PC-9 (cell line): ENCODE data around the gene VILL. TPM values are rescaled to one million over a fixed set of nuclear protein-coding genes. Genes with fewer than 3 reads are reported as not detected.

Source experiments
- BruUV-seq: library from RNA; stranded (reverse); fragments of 400-500 nt; replicated peaks from 2 replicates; lab custom pipeline; 2021; lab: Mats Ljungman, UMichigan
- CTCF ChIA-PET: fragments of 300-600 bp; sonication (Branson Sonifier 250); formaldehyde crosslinking; loops from one replicate; lab custom pipeline; 2022; ENCODE audit warnings: antibody characterized with exemption; lab: Charles Lee
- POLR2A ChIA-PET: fragments of 300-600 bp; sonication (Branson Sonifier 250); formaldehyde crosslinking; loops from one replicate; lab custom pipeline; 2022; ENCODE audit warnings: antibody characterized with exemption; ENCODE audit not compliant: unreplicated experiment; lab: Charles Lee
- DNase-seq, 2 experiments: peaks; one replicate each; pipeline versions ENCODE4 v3.0.0 to v3.0.0-alpha.2; 2015 to 2022; ENCODE audit warnings: mixed read lengths in 1 of 2
- H2AFZ ChIP-seq: fragments of 200-600 bp; sonication (generic); 2 replicates; pipeline ENCODE4 v1.8.1; 2017; ENCODE audit warnings: antibody characterized with exemption
- H3F3A ChIP-seq: fragments of 200-600 bp; sonication (generic); 2 replicates; pipeline ENCODE4 v1.8.1; 2017; ENCODE audit warnings: antibody characterized with exemption, mild to moderate bottlenecking, low read depth; ENCODE audit not compliant: insufficient read depth
- H3K27ac ChIP-seq: fragments of 200-600 bp; sonication (generic); 2 replicates; pipeline ENCODE4 v1.6.1; 2016; ENCODE audit warnings: mixed run types
- H3K27me3 ChIP-seq: fragments of 200-600 bp; sonication (generic); 2 replicates; pipeline ENCODE4 v1.6.1; 2016; ENCODE audit warnings: low read depth, mixed run types; ENCODE audit not compliant: insufficient read depth
- H3K36me3 ChIP-seq: fragments of 200-600 bp; sonication (generic); 2 replicates; pipeline ENCODE4 v1.6.1; 2016; ENCODE audit warnings: low read depth, mixed run types
- H3K4me1 ChIP-seq: fragments of 200-600 bp; sonication (generic); replicated peaks from 2 replicates; pipeline ENCODE4 v1.6.1; 2016; ENCODE audit warnings: mixed run types; ENCODE audit not compliant: insufficient read depth
- H3K4me2 ChIP-seq: fragments of 200-600 bp; sonication (generic); 2 replicates; pipeline ENCODE4 v1.6.1; 2017; ENCODE audit warnings: mixed run types
- H3K4me3 ChIP-seq: fragments of 200-600 bp; sonication (generic); 2 replicates; pipeline ENCODE4 v1.6.1; 2016; ENCODE audit warnings: mixed run types
- H3K79me2 ChIP-seq: fragments of 200-600 bp; sonication (generic); 2 replicates; pipeline ENCODE4 v1.6.1; 2017; ENCODE audit warnings: low read depth, mixed run types
- H3K9me2 ChIP-seq: fragments of 200-600 bp; sonication (generic); 2 replicates; pipeline ENCODE4 v1.8.1; 2017; ENCODE audit warnings: mild to moderate bottlenecking; ENCODE audit not compliant: insufficient read depth
- H3K9me3 ChIP-seq: fragments of 200-600 bp; sonication (generic); 2 replicates; pipeline ENCODE4 v1.8.1; 2016; ENCODE audit warnings: low read depth; ENCODE audit not compliant: insufficient read depth
- H4K20me1 ChIP-seq: fragments of 200-600 bp; sonication (generic); 2 replicates; pipeline ENCODE4 v1.8.1; 2017; ENCODE audit not compliant: insufficient read depth
- EZH2 ChIP-seq: fragments of 200-600 bp; sonication (generic); IDR thresholded peaks from 2 replicates; pipeline ENCODE4 v1.8.0; 2017; ENCODE audit warnings: antibody characterized with exemption, low read depth
- intact Hi-C: fragments of 100-400 bp; cut with micrococcal nuclease; formaldehyde crosslinking; loops from one replicate; pipeline ENCODE4 v1.10.0; 2022; ENCODE audit not compliant: unreplicated experiment
- total RNA-seq: library from RNA; stranded (reverse); gene quantifications from 2 replicates; pipeline ENCODE4 v1.2.3, GENCODE V29; 2021
- TF ChIP-seq, protein P1 (sequence below): fragments of 200-600 bp; sonication (generic); conservative IDR thresholded peaks from 2 replicates; pipeline ENCODE4 v1.6.1; 2017; ENCODE audit warnings: mixed run types, antibody characterized with exemption, mild to moderate bottlenecking, moderate library complexity

The VILL gene
- total RNA-seq, 1 experiment from 2014 or later, result 14.7 TPM

- Histone ChIP-seq H3K9me3 (no peaks in the 10 kb centered on the region), H3K27me3 (no peaks in the 10 kb centered on the region), H3F3A (peaks cover 38% of the 10 kb centered on the region), H3K79me2 (no peaks in the 10 kb centered on the region), H3K4me2 (no peak overlapping the region), H3K9me2 (no peaks in the 10 kb centered on the region), H3K4me1 (peaks cover 47% of the 10 kb centered on the region), H3K36me3 (no peaks in the 10 kb centered on the region), H3K4me3 (no peak overlapping the region), H2AFZ (no peak overlapping the region), H4K20me1 (no peaks in the 10 kb centered on the region), H3K27ac (no peak overlapping the region)
- no peak for TF ChIP-seq EZH2
- TF ChIP-seq, protein P1, sequence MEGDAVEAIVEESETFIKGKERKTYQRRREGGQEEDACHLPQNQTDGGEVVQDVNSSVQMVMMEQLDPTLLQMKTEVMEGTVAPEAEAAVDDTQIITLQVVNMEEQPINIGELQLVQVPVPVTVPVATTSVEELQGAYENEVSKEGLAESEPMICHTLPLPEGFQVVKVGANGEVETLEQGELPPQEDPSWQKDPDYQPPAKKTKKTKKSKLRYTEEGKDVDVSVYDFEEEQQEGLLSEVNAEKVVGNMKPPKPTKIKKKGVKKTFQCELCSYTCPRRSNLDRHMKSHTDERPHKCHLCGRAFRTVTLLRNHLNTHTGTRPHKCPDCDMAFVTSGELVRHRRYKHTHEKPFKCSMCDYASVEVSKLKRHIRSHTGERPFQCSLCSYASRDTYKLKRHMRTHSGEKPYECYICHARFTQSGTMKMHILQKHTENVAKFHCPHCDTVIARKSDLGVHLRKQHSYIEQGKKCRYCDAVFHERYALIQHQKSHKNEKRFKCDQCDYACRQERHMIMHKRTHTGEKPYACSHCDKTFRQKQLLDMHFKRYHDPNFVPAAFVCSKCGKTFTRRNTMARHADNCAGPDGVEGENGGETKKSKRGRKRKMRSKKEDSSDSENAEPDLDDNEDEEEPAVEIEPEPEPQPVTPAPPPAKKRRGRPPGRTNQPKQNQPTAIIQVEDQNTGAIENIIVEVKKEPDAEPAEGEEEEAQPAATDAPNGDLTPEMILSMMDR, result no peak
- intact Hi-C loops, result loop anchor here (2.0 kb wide), 1 partner anchor 431 kb away; no protein-coding TSS in a partner anchor
- CTCF ChIA-PET, result no interaction called here
- POLR2A ChIA-PET, result no interaction called here
- BruUV-seq, result no TSS peak
- peak in 1 of 2 experiments; percentile 8 for DNase-seq
Measured at GRCh38 chr3:38027466-38028465, 37.2 kb downstream of the VILL start.

DNA sequence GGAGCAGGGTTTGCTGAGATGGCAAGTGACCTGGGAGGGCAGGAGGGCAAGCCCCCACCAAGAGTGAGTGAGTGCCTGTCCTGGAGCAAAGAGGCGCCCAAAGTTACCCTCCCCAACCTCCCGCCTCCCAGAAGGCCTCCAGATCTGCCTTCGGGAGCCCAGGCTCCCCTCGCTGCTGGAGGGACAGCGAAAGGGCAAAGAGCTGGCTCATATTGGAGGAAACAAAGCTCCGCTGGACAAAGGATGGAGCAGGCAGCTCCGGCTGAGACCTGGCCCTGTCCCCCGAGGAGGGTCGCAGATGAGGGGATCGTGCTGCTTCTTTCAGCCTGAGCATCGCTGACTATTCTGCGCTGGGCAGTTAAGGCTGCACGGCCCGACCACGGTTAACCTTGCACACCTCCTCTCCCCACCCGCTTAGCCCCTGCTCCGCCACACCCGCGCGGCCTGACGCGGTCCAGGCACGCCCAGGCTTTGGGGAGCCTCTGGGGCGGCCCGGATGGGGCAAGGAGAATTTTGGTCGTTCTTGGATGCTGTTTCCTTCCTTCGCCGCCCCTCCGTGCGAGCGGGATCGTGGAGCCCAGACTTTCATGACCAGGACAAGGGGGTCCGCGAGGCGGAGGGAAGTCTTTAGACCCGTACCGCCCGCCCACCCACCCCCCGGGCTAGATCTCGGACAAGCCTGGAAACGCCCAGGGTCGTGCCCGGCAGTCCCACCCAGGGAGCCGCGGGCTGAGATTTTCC, 38.2 kb downstream of the VILL start:
- no TSS peak for BruUV-seq
- no peaks in the 10 kb centered on the region for H3K9me3 ChIP-seq
- no peaks in the 10 kb centered on the region for H3K79me2 ChIP-seq
- no peak overlapping the region for H2AFZ ChIP-seq
- intact Hi-C loops, result no loop called here
- H3K4me3 ChIP-seq, result no peak overlapping the region
- POLR2A ChIA-PET, result interaction anchor here (0.6 kb wide), 2 partner anchors 74 to 182 kb away, joined by 3 to 5 read pairs; no protein-coding TSS in a partner anchor
- H3K27ac ChIP-seq, result no peak overlapping the region
- CTCF ChIA-PET, result no interaction called here
- no peak overlapping the region for H3K4me2 ChIP-seq
- no peaks in the 10 kb centered on the region for H3K9me2 ChIP-seq
- no peaks in the 10 kb centered on the region for H3K27me3 ChIP-seq
- peaks cover 38% of the 10 kb centered on the region for H3F3A ChIP-seq
- H3K4me1 ChIP-seq, result peaks cover 47% of the 10 kb centered on the region
- no peaks in the 10 kb centered on the region for H3K36me3 ChIP-seq
- TF ChIP-seq, protein P1, result no peak
- TF ChIP-seq EZH2, result no peak
- no peaks in the 10 kb centered on the region for H4K20me1 ChIP-seq
- DNase-seq, result no peak
